ENCODE results near the gene ATP2B2.

The ATP2B2 gene

GRCh38 chr3:10375296-10376053 lies 129.9 kb downstream of the ATP2B2 start:
- H3K27me3 ChIP-seq (ENCODE audit: low read depth, low read length), result no peaks in the 10 kb centered on the region
- H2AFZ ChIP-seq (ENCODE audit: low read depth, low read length), result no peak overlapping the region
- no peaks in the 10 kb centered on the region for H3K79me2 ChIP-seq (ENCODE audit: low read length)
- no peak overlapping the region for H3K27ac ChIP-seq (ENCODE audit: low read length)
- no peak for TF ChIP-seq EZH2phosphoT487 (IDR thresholded peaks at IDR 0.05; ENCODE audit: low read depth)
- H3K9ac ChIP-seq (ENCODE audit: low read length), result no peak overlapping the region
- H3K4me1 ChIP-seq (ENCODE audit: low read length), result peaks cover 6% of the 10 kb centered on the region
- no peaks in the 10 kb centered on the region for H3K36me3 ChIP-seq (replicated peaks; ENCODE audit: low read depth, low read length)
- H3K9me3 ChIP-seq (ENCODE audit: insufficient read depth, low read length), result no peaks in the 10 kb centered on the region
- H3K4me3 ChIP-seq (ENCODE audit: low read length), result no peak overlapping the region
- no peaks in the 10 kb centered on the region for H4K20me1 ChIP-seq (ENCODE audit: insufficient read depth, low read length)
- H3K4me2 ChIP-seq (ENCODE audit: low read length), result no peak overlapping the region

GRCh38 chr3:10374311-10374710 lies 131.1 kb downstream of the ATP2B2 start:
- Histone ChIP-seq H3K36me3 (replicated peaks; ENCODE audit: low read depth, low read length) (no peaks in the 10 kb centered on the region), H4K20me1 (ENCODE audit: insufficient read depth, low read length) (no peaks in the 10 kb centered on the region), H3K9me3 (ENCODE audit: insufficient read depth, low read length) (no peaks in the 10 kb centered on the region), H3K27me3 (ENCODE audit: low read depth, low read length) (no peaks in the 10 kb centered on the region), H3K4me2 (ENCODE audit: low read length) (no peak overlapping the region), H3K4me3 (ENCODE audit: low read length) (no peak overlapping the region), H3K27ac (ENCODE audit: low read length) (no peak overlapping the region), H3K9ac (ENCODE audit: low read length) (no peak overlapping the region), H2AFZ (ENCODE audit: low read depth, low read length) (no peak overlapping the region), H3K79me2 (ENCODE audit: low read length) (no peaks in the 10 kb centered on the region), H3K4me1 (ENCODE audit: low read length) (peaks cover 6% of the 10 kb centered on the region)
- no peak for TF ChIP-seq EZH2phosphoT487 (IDR thresholded peaks at IDR 0.05; ENCODE audit: low read depth)
- TF ChIP-seq, protein P1, sequence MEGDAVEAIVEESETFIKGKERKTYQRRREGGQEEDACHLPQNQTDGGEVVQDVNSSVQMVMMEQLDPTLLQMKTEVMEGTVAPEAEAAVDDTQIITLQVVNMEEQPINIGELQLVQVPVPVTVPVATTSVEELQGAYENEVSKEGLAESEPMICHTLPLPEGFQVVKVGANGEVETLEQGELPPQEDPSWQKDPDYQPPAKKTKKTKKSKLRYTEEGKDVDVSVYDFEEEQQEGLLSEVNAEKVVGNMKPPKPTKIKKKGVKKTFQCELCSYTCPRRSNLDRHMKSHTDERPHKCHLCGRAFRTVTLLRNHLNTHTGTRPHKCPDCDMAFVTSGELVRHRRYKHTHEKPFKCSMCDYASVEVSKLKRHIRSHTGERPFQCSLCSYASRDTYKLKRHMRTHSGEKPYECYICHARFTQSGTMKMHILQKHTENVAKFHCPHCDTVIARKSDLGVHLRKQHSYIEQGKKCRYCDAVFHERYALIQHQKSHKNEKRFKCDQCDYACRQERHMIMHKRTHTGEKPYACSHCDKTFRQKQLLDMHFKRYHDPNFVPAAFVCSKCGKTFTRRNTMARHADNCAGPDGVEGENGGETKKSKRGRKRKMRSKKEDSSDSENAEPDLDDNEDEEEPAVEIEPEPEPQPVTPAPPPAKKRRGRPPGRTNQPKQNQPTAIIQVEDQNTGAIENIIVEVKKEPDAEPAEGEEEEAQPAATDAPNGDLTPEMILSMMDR (IDR thresholded peaks at IDR 0.05; ENCODE audit: low read depth, low read length), result no peak

DNA sequence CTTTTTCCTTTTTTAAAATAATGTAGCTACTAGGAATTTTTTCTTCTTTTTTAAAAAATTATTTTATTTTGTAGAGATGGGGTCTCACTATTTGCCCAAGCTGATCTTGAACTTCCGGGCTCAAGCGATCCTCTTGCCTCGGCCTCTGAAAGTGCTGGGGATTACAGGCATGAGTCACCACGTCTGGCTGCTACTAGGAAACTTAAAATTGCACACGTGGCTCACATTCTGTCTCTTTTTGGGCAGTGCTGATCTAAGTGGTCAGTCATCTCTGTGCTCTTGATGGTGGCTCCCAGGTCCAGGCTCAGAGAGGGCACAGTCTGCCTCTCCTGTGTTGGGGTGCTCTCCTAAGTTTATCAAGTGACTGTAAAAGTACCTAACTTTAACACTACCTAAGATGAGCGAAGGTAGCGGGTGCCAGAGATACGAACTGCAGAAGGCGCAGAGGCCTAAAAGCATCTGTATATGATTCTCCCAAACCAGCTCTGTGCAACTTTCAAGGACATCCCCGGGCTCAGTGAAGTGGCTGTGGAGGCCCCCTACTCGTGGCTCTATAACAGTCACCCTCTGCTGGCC lies 131.6 kb downstream of the ATP2B2 start:
- H2AFZ ChIP-seq (ENCODE audit: low read depth, low read length), result no peak overlapping the region
- no peaks in the 10 kb centered on the region; the same call in 1 of the 2 replicates for H3K27me3 ChIP-seq (ENCODE audit: low read depth, low read length)
- H4K20me1 ChIP-seq (ENCODE audit: insufficient read depth, low read length), result no peaks in the 10 kb centered on the region
- no peaks in the 10 kb centered on the region for H3K36me3 ChIP-seq (replicated peaks; ENCODE audit: low read depth, low read length)
- H3K4me3 ChIP-seq (ENCODE audit: low read length), result no peak overlapping the region
- H3K9me3 ChIP-seq (ENCODE audit: insufficient read depth, low read length), result no peaks in the 10 kb centered on the region
- H3K4me2 ChIP-seq (ENCODE audit: low read length), result no peak overlapping the region
- no peak overlapping the region for H3K27ac ChIP-seq (ENCODE audit: low read length)
- peaks cover 6% of the 10 kb centered on the region for H3K4me1 ChIP-seq (ENCODE audit: low read length)
- TF ChIP-seq, protein P1 (IDR thresholded peaks at IDR 0.05; ENCODE audit: low read depth, low read length), result no peak
- no peak for TF ChIP-seq EZH2phosphoT487 (IDR thresholded peaks at IDR 0.05; ENCODE audit: low read depth)
- no peak overlapping the region for H3K9ac ChIP-seq (ENCODE audit: low read length)
- no peaks in the 10 kb centered on the region for H3K79me2 ChIP-seq (ENCODE audit: low read length)

DNA sequence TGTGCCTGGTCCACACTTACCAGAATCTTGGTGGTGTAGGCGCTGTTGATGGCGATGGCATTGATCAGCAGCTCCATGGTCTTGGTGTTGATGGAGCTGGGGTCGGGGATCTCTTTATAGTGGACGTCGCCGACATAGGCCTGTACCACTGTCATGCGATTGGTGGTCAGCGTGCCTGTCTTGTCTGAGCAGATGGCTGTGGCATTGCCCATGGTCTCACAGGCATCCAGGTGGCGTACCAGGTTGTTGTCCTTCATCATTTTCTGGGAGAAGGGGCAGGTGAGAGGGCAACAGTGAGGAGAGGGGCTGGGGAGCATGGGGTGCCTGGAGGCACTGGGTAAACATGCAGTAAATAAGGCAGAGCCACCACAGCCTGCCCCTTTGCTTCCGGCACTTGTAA lies 133.6 kb downstream of the ATP2B2 start:
- H3K79me2 ChIP-seq (ENCODE audit: low read length), result no peaks in the 10 kb centered on the region
- H3K4me1 ChIP-seq (ENCODE audit: low read length), result peaks cover 6% of the 10 kb centered on the region
- H3K4me3 ChIP-seq (ENCODE audit: low read length), result no peak overlapping the region
- no peaks in the 10 kb centered on the region for H3K9me3 ChIP-seq (ENCODE audit: insufficient read depth, low read length)
- H3K9ac ChIP-seq (ENCODE audit: low read length), result no peak overlapping the region
- TF ChIP-seq, protein P1 (IDR thresholded peaks at IDR 0.05; ENCODE audit: low read depth, low read length), result no peak
- TF ChIP-seq EZH2phosphoT487 (IDR thresholded peaks at IDR 0.05; ENCODE audit: low read depth), result no peak
- no peaks in the 10 kb centered on the region for H4K20me1 ChIP-seq (ENCODE audit: insufficient read depth, low read length)
- H3K27me3 ChIP-seq (ENCODE audit: low read depth, low read length), result no peaks in the 10 kb centered on the region; the same call in 1 of the 2 replicates
- H3K36me3 ChIP-seq (replicated peaks; ENCODE audit: low read depth, low read length), result no peaks in the 10 kb centered on the region
- no peak overlapping the region for H3K4me2 ChIP-seq (ENCODE audit: low read length)
- H2AFZ ChIP-seq (ENCODE audit: low read depth, low read length), result no peak overlapping the region
- no peak overlapping the region for H3K27ac ChIP-seq (ENCODE audit: low read length)
